Measurements from ENCODE around the gene OIT3. TPM values are rescaled to one million over a fixed set of nuclear protein-coding genes. Genes with fewer than 3 reads are reported as not detected.

The OIT3 gene
- total RNA-seq, 3 donors from 2014 or later, result 0.15 TPM; not detected in 2

DNA sequence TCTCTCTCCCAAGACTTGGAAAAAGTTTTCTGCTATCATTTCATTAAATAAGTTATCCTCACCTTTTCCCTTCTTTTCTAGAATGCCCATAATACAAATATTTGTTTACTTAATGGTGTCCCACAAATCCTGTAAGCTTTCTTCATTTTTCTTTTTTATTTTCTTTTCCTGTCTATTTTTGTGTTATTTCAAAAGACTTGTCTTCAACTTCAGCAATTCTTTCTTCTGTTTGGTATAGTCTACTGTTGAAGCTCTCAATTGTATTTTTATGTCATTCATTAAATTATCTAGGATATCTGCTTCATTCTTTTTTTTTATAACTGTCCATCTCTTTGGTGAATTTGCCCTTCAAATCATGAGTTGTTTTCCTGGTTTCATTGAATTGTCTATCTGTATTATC, 86.2 kb downstream of the OIT3 start:
- Histone ChIP-seq H3K27ac (no peak overlapping the region), H3K27me3 (no peaks in the 10 kb centered on the region), H3K9me3 (peaks cover 14 to 41% of the 10 kb centered on the region in 2 donors), H3K4me3 (no peak overlapping the region), H3K36me3 (no peaks in the 10 kb centered on the region), H3K4me1 (no peaks in the 10 kb centered on the region)
- intact Hi-C loops (cut with DNase I; ENCODE audit: low total_unique reads), result no loop called here
- TF ChIP-seq, protein P1, sequence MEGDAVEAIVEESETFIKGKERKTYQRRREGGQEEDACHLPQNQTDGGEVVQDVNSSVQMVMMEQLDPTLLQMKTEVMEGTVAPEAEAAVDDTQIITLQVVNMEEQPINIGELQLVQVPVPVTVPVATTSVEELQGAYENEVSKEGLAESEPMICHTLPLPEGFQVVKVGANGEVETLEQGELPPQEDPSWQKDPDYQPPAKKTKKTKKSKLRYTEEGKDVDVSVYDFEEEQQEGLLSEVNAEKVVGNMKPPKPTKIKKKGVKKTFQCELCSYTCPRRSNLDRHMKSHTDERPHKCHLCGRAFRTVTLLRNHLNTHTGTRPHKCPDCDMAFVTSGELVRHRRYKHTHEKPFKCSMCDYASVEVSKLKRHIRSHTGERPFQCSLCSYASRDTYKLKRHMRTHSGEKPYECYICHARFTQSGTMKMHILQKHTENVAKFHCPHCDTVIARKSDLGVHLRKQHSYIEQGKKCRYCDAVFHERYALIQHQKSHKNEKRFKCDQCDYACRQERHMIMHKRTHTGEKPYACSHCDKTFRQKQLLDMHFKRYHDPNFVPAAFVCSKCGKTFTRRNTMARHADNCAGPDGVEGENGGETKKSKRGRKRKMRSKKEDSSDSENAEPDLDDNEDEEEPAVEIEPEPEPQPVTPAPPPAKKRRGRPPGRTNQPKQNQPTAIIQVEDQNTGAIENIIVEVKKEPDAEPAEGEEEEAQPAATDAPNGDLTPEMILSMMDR (IDR thresholded peaks at IDR 0.05), result no peak
- TF ChIP-seq POLR2A (IDR thresholded peaks at IDR 0.05) (no peak), POLR2AphosphoS5 (IDR thresholded peaks at IDR 0.05) (no peak)
- no peak for DNase-seq (ENCODE audit: low spot score in 2 of 2)

DNA sequence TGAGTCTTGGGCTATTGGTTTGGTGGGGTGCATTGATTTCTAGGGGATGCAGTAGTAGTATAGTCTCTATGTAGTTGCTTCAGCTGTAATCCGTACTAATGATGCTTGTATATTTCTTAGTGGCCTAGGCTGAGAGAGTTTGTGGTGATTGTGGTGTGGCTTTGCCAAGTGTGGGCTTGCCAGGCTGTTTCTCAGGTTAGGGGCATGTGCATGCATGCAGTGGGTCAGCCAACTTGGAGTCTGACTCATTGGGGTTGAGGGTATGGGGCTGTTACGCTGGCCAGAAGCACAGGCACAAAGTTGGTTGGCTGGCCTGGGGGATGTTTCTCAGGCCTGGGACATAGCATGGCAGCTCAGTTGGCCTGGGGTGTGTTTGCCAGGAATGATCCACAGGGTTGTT, 86.8 kb downstream of the OIT3 start:
- intact Hi-C loops (cut with DNase I; ENCODE audit: low total_unique reads), result no loop called here
- Histone ChIP-seq H3K4me3 (no peak overlapping the region), H3K27ac (no peak overlapping the region), H3K27me3 (no peaks in the 10 kb centered on the region), H3K36me3 (no peaks in the 10 kb centered on the region), H3K9me3 (peaks cover 12 to 34% of the 10 kb centered on the region in 2 donors), H3K4me1 (no peaks in the 10 kb centered on the region)
- TF ChIP-seq POLR2A (IDR thresholded peaks at IDR 0.05) (no peak), POLR2AphosphoS5 (IDR thresholded peaks at IDR 0.05) (no peak)
- TF ChIP-seq, protein P1 (IDR thresholded peaks at IDR 0.05), result no peak
- no peak for DNase-seq (ENCODE audit: low spot score in 2 of 2)

DNA sequence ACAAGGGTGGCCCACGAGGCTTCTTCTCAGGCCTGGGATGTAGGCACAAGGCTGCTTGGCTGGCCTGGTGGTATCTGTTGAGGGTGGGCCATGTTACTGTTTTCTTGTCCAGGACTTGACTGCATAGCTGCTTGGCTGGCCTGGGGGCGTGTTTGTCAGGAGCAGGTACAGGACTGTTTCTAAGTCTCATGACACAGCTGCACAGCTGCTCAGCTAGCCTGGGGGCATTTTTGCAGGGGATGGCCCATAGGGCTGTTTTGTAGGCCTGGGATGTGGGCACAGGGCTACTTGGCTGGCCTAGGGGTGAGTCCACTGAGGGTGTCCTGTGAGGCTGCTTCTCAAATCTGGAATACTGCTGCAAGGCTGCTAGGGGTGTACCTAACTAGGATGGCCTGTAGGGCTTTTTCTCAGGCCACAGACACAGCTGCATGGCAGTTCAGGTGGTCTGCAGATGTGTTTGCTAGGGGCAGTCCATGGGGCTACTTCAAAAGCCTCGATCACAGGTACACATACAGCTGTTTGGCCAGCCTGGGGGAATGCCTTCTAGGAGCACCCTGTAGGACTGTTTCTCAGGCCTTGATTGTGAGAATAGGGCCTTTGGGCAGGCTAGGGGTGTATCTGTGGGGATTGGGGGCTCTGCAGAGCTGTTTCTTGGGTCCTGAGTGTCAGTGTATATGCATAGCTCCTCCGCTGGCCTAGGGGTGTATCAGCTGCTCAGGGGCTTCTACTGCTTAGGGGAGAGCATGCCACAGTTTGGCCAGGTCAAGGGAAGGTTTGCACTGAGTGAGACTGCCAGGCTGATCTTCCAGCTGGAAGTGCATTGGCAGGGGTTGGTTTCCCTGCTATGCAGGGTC, 87.7 kb downstream of the OIT3 start:
- no peaks in the 10 kb centered on the region for H3K36me3 ChIP-seq
- H3K4me3 ChIP-seq, result no peak overlapping the region
- no peaks in the 10 kb centered on the region for H3K4me1 ChIP-seq
- no peak for DNase-seq (ENCODE audit: low spot score in 2 of 2)
- no peak overlapping the region for H3K27ac ChIP-seq
- TF ChIP-seq POLR2A (IDR thresholded peaks at IDR 0.05) (no peak), POLR2AphosphoS5 (IDR thresholded peaks at IDR 0.05) (no peak)
- TF ChIP-seq, protein P1 (IDR thresholded peaks at IDR 0.05), result no peak
- no peaks in the 10 kb centered on the region for H3K27me3 ChIP-seq
- intact Hi-C loops (cut with DNase I; ENCODE audit: low total_unique reads), result no loop called here
- H3K9me3 ChIP-seq, result peaks cover 10 to 25% of the 10 kb centered on the region in 2 donors

DNA sequence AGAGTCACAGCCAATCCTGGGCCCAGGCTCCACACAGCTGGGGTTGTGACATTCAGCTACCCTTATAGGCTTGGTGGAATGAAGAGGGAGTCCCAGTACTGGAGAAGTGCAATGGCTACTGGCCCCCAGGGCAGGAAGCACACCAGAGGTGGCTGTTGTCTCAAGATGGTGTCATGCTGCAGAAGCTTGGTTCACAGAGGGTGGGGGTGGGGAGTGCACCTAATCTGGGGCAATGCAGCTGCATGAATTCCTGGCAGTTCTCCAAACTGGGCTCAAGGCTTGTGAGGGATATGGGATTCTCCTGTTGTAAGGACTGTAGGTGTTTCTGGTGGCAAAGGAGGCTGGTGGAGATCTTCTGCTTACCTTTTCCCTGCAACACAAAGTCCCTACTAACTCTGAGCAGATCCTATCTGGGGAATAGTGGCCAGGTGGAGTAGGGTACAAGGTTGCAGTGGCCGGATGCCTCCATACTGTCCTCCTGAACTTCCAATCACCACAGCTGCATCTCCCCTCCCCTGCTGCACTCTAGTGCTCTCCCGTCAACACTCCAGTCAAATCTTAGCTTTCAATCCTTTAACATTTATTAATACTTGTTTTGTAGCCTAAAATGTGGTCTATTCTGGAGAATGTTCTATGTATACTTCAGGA, 88.5 kb downstream of the OIT3 start:
- DNase-seq (ENCODE audit: low spot score in 2 of 2), result no peak
- H3K4me1 ChIP-seq, result no peaks in the 10 kb centered on the region
- H3K4me3 ChIP-seq, result no peak overlapping the region
- H3K36me3 ChIP-seq, result no peaks in the 10 kb centered on the region
- intact Hi-C loops (cut with DNase I; ENCODE audit: low total_unique reads), result no loop called here
- no peak overlapping the region for H3K27ac ChIP-seq
- H3K27me3 ChIP-seq, result no peaks in the 10 kb centered on the region
- TF ChIP-seq POLR2A (IDR thresholded peaks at IDR 0.05) (no peak), POLR2AphosphoS5 (IDR thresholded peaks at IDR 0.05) (no peak)
- TF ChIP-seq, protein P1 (IDR thresholded peaks at IDR 0.05), result no peak
- peaks cover 10 to 18% of the 10 kb centered on the region in 2 donors for H3K9me3 ChIP-seq

Other genes with a start within 250 kb of the OIT3 start
- 10 to 100 TPM; 11.7 to 27.4 (median 20.6) TPM for gene MCU, start 201.6 kb upstream of the OIT3 start, total RNA-seq
- gene PLA2G12B, start 61.1 kb downstream of the OIT3 start, total RNA-seq, result not detected
- gene P4HA1, start 203.1 kb downstream of the OIT3 start, total RNA-seq, result 10 to 100 TPM; 25.0 to 42.1 (median 34.1) TPM
- gene NUDT13, start 216.7 kb downstream of the OIT3 start, total RNA-seq, result 1 to 10 TPM; 1.9 to 4.2 (median 2.6) TPM